Activated T-helper 1 cell treated with anti-CD3 and anti-CD28 coated beads, Interleukin-2, amount 50 U/mL, for 16 hours (primary cell): ENCODE measurements around the gene TMEM190.

Experiments
- DNase-seq, 2 donors: peaks; one replicate each; pipeline ENCODE4 v3.0.0-alpha.2; 2020; ENCODE audit warnings: low read depth in 1 of 2, low spot score in 1 of 2

The TMEM190 gene

DNA sequence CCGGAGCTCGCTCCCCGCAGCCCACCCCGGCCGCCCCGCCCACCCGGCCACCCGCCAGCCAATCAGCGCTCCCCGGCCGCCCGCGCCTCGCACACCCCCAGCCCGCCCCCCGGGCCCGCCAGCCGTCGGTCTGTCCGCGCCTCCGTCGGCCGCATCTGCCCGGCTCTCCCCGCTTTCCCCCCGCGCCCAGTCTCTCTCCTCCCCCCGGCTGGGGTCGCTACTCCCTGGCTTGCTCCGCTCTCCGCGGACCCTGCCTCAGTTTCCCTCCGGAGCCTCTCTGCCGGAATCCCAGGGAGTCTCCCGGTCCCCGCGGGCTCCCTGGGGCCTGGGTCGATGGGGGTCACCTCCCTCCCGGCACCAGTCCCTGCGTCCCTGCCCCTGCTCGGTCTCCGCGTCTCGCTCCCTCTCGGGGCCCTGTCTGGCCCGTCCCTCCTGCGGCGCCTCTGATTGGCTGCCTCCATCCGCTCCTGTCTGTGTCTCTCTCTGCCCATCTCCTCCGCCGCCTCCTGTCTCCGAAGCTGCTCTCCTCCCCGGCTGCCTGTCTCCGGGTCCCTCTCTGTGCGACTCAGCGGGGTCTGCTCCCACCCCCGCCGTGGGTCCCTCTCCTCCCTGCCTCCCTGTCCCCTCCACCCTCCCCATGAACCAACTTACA is 6.8 kb upstream of the TMEM190 start:
- no peak for DNase-seq

DNA sequence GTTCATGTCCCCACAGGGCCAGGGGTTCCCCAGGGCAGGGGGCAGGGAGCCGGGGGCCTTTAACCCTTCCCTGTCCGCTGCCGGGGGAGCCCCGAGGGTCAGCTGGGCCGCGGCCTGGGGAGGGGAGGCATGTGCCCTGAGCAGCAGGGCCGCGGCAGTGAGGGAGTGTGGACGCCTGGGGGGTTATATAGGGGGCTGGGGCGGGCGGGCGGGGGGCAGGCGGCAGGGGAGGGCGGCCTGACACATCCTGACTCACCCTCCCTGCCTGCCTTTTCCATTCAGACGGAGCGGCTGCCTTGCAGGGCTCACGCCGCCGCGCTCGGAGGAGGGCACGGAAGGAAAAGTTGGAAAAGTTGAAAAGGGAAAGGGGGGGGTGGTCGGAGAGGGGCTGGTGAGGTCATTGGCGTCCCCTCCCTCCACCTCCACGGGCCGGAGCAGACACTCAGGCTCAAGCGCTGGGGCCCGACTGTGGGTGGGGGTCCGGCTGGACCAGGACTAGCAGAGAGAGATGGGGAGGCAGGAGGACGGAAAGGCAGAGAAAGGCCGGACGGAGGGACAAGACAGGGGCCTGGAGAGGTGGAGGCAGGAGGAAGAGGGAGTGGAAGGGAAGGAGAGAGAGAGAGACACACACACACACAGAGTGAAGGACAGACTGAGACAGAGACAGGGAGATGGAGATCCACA is 6.2 kb upstream of the TMEM190 start, which contains the start of gene IL11:
Gene IL11, minus strand, starts transcription at position 159 of the 684 bp plus-strand sequence. Its CDS starts 153 bp downstream, at position 6.
- DNase-seq: no peak

DNA sequence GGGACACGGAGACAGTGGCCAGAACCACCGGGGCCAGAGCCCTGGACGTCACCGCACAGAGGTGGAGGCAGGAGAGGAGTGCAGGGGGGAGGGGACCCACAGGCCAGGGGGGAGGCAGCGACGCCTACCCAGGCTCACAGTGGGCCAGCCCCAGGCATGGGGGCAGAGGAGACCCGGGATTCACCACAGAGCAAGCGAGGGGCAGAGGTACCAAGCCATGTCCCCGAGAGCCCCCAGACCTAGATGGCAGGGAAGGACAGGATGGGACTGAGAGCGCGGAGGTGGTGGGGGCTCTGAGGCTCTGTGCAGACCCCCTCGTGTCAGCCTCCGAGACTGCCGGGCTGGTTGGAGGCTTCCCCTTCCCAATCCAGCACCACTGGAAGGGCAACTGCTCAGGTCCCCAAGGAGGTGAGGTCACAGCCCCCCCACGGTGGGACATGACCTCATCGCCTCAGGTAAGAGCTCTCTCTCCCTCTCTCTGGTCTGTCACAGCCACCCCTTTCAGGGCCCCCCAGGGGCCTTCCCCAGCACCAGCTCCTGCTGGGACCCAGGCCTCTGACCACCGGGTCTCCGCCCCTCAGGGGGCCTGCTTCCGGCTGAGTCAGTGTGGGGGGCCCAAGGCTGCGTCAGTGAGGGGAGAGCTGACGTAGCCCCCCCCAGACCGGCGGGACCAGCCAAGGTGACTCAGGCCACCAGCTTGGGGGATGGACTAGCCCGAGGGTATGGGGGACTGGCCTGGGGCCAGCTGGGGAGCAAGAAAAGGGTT is 4.1 kb upstream of the TMEM190 start:
- no peak for DNase-seq

DNA sequence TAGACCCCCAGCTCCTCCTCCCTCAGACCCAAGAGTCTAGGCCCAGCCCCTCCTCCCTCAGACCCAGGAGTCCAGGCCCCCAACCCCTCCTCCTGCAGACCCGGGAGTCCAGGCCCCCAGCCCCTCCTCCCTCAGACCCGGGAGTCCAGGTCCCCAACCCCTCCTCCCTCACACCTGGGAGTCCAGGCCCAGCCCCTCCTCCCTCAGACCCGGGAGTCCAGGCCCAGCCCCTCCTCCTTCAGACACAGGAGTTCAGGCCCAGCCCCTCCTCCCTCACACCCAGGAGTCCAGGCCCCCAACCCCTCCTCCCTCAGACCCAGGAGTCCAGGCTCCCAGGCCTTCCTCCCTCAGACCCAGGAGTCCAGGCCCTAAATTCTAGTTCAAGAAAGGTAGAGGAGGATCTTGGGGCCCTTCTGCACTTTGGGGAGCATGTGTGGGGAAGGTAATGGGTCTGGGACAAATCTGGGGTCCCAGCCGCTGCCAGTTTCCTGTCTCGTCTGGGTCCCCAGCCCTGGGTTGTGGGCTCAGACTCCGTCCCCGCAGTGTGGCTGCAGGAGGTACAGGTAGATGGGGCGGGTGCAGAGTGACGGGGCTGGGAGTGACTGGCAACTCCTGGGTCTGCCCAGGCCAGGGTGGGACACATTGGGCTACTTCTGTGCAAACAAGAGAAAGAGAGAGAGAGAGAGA is 3.2 kb upstream of the TMEM190 start:
- no peak for DNase-seq

DNA sequence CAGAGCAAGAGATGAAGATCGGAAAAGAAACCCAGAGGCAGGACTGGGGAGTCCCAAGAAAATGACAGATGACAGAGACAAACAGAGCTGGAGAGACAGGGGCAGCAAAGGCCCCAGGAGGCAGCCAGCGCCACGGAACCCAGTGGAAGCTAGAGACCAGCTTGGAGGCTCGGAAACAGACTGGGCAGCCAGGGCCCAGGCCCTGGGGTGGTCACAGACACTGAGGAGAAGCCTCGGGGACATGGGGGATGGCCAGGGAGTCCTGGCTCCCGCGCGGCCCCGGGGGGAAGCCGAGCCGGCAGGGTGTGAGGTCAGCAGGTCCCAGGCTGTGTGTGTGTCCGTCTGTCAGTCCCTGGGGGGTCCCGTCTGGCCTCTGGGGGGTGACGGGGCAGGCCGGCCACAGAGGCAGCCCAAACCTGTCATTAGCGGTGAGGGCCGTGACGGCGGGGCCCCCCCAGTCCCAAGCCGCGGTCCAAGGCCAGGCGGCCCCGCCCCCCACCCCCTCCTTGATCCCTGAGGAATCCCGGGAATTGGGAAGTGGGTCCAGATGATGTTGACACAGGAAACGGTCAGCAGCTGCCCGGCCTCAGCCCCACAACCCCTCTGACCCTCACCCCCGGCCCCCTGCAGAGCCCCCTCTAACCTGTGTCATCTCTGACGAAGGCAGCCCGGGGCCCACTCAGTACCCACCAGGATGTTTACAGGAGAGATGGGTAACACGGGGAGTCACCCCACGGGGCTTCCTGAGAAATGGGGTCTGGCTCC is 2.5 kb upstream of the TMEM190 start:
- DNase-seq: no peak

DNA sequence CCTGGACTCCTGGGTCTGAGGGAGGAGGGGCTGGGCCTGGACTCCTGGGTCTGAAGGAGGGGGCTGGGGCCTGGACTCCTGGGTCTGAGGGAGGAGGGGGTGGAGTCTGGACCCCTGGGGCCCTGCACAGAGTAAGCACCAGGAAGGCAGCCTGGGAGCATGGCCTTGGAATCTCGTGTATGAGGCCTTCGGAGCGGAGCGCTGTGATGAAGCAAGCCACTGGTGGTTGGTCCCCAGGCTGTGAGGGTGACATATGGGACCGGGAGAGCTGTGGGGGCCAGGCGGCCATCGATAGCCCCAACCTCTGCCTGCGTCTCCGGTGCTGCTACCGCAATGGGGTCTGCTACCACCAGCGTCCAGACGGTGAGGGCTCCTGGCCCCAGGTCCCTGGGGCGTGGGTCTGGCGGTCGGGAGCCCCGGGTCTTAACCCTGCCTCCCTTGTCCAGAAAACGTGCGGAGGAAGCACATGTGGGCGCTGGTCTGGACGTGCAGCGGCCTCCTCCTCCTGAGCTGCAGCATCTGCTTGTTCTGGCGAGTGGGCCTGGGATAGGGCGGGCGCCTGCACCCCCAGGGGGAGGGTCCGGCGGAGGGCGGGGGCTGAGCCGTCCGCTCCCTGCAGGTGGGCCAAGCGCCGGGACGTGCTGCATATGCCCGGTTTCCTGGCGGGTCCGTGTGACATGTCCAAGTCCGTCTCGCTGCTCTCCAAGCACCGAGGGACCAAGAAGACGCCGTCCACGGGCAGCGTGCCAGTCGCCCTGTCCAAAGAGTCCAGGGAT is 918 bp downstream of the TMEM190 start:
- no peak for DNase-seq

DNA sequence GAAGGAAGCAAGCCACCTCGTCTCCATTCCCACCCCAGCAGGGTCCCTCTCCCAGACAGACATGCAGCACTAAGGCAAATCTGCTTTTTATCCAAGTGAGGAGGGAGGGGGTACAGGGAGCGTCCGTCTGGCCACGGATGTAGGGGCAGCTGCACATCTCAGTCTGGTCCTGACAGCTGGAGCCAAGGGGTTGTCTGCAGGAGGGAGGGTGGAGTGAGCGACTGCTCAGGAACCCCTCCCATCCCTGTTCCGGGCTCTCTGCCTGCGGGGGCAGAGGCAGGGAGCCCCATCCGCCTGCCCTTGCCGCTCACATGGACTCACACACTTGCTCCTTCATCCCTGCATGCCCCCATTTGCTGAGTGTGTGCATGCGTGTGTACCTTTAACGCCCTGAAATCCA is 2.5 kb downstream of the TMEM190 start:
- no peak for DNase-seq

DNA sequence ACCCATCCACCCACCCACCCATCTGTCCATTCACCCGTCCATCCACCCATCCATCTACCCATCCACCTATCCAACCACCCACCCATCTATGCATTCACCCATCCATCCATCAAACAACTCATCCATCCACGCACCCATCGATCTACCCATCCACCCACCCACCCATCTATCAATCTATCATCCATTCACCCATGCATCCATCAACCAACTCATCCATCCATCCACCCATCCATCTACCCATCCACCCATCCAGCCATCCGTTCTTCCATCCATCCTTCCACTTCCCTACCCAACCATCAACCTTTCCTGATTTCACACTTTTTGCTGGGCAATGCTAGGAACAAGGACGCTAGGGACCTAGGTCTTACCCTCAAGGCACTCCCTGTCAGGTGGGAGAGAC is 5.4 kb downstream of the TMEM190 start:
- no peak for DNase-seq

DNA sequence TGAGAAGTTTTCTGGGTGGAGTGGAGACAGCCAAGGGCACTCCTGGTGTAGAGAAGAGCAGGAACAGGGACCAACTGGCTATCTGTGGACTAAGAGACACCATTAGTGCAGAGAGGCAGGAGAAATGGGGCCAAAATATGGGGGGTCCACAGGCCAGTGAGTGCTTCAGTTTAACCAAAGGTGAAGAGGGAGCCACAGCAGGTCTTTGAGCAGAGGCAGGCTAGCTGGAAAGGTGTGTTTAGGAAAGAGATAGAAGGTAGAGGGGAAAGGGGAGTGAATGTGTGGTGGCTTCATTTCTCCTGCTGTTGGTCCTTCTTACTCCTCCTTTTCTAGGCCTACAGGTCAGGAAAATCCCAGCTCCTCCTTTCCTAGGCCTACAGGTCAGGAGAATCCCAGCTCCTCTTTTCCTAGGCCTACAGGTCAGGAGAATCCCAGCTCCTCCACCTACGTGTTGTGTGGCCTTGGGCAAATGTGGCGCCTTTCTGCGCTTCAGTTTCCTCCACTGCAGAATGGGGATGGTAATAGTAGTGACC is 6.0 kb downstream of the TMEM190 start:
- DNase-seq: no peak

DNA sequence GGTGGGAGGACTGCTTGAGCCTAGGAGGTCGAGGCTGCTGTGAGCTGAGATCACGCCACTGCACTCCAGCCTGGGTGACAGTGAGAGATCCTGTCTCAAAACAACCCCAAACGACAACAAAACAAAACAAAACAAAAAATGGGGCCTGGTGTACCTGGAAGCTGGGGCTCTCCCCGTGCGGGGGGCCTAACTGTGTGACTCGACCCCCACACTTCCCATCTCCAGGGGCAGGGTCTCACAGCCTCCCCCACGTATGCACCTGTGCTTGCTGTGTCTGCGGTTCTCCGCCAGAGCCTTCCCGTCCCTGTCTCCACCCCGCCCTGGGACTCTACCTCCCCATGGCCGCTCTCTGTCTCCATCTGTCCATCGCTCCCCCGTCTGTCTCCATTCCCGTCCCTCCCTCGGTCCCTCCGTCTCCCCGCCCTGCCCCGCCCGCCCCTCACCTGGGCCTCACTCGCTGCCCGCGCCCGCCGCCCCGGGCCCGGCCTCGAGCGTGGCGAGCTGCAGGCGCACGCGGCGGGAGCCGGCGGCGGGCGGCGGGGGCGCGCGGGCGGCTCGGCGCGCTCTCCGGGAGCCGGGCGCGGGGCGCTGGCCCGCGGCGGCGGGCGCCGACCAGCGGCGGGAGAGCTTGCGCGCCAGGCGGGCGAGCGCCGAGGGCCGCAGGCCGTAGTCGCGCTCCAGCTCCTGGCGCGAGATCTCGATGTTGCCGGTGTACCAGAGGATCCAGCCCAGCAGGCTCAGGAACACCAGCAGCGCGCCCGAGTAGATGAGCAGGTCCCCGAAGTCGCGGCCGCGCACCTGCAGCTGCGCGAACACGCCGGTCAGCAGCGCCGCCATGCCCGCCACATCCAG is 6.9 kb downstream of the TMEM190 start:
- DNase-seq: no peak

DNA sequence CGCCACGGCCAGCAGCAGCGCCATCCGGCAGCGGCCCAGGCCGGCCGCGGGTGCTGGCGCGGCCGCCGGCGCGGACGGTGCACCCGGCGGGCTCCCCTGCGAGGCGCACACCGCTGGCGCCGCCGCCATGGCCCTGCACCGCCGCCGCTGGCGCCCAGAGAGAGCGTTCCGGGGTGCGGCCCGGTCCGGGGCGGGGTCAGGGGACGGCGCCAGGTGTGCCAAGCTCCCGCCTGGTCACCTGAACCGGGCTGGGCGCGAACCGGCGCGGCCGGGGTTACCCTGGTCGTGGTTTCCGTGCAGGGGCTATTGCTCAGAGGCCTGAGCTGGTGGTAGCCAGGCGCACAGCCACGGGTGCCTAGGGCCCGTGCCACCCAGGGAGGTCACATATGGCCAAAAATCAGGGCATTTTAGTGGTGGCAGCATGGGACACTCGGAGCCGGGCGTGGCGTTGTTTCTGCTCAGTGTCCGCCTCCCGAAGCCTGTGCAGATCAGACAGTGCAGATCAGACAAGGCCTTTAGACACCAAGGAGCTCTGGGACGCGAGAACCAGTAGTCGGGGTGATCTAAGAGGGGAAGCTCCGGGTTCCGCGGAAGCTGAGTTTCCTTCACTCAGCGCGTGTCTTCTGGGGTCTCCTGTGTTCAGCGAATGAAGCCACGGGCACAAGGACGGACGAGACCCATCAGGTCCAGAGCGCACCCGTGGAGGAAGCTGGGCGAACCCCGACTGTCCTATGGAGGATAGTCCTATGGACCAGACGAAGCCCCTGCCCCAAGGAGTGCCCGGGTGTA is 7.7 kb downstream of the TMEM190 start, which contains the start of gene TMEM238:
Gene TMEM238, minus strand, starts transcription at position 162 of the 789 bp plus-strand sequence. Its CDS starts 33 bp downstream, at position 129.
- peak in 1 of 2 donors; percentile 20 for DNase-seq

DNA sequence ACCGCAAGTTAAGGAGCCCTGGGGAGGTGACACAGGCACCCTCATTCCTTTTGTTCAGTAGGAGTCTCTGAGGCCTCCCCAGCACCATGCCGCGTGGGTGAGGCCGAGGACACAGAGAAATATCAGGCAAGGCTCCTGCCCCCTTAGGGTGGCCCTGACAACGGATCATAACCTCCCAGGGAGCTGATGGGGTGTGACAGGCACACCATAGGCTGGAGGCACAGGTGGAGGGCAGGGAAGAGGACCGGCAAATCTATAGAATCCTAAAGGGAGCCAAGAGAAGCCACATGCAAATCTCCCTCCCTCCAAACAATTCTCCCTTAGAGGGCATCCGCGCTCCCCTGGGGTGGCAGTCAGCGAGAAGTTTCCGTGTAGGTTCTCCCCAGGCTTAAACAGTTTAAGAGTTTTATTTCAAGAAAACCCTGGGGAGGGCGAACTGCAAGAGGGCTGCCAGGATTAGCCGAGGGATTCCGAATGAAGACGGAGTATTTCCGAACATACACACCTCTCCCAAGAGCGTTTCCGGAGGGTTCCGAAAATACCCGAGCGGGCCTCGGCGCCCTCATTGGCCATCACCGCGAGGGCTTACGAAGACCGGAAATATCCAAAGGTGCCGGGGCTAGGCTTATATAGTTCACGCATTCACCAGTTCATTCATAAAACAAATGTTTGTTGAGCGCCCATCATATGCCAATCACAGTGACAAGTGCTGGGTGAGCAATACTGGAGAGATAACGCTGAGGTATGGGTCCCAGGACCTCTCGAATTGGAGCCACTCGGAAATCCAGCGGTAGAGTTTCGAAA is 8.5 kb downstream of the TMEM190 start:
- peak; percentile 85 to 88 for DNase-seq

DNA sequence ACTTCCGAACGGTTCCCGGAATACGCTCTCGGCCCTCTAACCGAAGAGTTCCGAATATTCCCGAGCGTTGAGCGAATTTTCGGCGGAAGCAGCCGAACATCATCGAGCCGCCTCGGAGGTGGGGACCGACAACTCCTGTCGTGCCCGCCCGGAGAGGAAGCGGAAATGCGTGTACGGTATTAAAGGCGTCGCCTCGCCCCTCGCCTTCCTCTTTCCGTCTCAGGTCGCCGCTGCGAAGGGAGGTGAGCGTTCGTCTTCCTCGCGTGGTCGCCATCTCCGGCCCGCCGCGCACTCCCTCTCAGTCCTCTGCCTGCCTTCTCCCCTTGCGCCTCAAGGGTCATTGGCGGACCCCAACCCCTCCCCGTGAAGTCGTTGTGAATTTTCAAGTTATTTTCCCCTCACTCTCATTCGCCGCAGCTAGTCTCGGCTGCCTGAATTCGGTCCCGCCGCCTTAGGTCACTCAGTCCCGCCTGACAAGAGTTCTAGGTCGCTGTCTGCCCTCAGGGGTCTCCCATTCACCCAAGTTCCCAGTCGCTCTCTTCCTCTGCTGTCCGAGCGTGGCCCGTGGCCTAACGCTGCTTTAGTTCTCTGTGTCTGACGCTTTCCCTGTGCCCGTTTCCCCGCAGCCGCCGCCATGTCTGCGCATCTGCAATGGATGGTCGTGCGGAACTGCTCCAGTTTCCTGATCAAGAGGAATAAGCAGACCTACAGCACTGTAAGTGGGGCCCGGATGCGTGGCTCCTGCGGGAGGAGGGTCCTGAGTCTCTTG is 9.3 kb downstream of the TMEM190 start, which contains the start of gene RPL28:
Gene RPL28, plus strand, starts transcription at position 209 of the 769 bp plus-strand sequence. Its CDS starts 426 bp downstream, at position 635.
- DNase-seq: peak; percentile 95 to 96

DNA sequence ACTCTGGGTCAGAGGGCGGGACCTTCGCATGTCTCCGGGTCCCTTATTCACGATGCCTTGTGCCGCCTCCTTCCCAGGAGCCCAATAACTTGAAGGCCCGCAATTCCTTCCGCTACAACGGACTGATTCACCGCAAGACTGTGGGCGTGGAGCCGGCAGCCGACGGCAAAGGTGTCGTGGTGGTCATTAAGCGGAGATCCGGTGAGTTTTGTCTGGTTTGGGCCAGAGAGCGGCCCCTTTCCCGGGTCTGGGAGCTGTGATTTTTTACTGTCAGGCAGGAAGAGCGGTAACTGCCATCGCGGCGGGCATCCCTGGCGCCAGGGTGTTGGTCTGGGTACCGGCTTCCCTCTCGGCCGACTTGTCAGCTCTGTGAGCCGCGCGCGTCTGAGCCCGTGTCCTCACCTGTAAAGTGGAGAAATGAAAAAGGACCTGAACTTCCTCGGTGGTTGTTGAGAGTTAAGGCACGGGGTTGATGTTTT is 9.9 kb downstream of the TMEM190 start:
- DNase-seq: no peak

DNA sequence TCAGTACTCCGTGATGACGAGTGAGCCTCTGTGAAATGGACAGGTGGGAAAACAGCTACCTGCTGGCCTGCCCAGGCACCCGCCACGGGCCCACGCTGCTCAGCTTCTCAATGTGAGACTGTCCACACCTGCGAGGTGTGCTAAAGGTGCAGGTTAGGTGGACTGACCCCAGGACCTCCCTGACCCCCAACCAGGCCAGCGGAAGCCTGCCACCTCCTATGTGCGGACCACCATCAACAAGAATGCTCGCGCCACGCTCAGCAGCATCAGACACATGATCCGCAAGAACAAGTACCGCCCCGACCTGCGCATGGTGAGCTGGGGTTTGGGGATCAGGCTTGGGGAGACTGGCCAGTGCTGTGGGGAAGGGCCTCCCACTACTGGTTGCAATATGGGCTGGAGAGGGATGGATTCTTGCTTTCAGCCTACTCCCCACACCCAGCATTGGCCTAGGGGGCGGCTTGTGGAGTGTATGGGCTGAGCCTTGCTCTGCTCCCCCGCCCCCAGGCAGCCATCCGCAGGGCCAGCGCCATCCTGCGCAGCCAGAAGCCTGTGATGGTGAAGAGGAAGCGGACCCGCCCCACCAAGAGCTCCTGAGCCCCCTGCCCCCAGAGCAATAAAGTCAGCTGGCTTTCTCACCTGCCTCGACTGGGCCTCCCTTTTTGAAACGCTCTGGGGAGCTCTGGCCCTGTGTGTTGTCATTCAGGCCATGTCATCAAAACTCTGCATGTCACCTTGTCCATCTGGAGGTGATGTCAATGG is 11.3 kb downstream of the TMEM190 start:
- DNase-seq: no peak
